ENCODE measurements around the gene CIAO2B.

The CIAO2B gene

DNA sequence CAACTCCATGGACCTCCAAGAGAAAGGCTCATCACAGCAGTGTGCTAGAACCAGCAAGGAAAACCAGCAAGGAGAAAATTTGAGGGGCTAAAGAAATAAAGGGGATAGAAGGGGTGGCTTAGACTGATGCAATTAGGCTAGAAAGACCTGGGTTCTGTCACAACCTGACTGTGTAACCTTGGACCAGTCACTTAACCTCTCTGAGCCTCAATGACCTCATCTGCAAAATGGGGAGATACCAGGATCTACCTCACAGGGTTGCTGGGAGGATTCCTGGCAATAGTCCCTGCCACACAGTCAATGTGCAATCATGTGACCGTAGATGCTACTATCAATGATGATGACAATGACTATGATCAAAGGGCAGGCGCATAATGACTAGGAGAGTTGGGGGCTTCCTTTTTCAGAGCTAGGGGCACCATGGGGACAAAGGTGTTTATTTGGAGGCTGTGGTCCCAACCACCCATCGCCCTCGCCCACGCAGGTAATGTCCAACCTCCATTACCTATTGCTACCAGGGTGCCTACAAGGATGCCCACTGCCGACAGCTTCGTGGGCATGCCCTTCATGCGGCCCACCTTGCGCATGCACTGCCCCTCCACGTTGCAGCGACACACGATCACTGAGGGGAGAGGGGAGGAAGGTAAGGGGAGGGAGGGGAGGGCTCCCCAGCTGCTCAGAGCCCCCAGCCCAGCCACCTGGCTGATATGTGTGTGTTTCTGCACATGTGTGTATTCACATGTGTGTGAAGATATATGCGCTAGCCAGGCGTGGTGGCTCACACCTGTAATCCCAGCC is 25.2 kb downstream of the CIAO2B start:
- DNase-seq (ENCODE audit: low read depth), result no peak
- TF ChIP-seq, protein P1, sequence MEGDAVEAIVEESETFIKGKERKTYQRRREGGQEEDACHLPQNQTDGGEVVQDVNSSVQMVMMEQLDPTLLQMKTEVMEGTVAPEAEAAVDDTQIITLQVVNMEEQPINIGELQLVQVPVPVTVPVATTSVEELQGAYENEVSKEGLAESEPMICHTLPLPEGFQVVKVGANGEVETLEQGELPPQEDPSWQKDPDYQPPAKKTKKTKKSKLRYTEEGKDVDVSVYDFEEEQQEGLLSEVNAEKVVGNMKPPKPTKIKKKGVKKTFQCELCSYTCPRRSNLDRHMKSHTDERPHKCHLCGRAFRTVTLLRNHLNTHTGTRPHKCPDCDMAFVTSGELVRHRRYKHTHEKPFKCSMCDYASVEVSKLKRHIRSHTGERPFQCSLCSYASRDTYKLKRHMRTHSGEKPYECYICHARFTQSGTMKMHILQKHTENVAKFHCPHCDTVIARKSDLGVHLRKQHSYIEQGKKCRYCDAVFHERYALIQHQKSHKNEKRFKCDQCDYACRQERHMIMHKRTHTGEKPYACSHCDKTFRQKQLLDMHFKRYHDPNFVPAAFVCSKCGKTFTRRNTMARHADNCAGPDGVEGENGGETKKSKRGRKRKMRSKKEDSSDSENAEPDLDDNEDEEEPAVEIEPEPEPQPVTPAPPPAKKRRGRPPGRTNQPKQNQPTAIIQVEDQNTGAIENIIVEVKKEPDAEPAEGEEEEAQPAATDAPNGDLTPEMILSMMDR (conservative IDR thresholded peaks at IDR 0.05; ENCODE audit: control insufficient read depth, insufficient read depth, low read depth, low read length), result no peak
- no peak overlapping the region for H3K4me3 ChIP-seq (ENCODE audit: control insufficient read depth, low read depth, low read length)

DNA sequence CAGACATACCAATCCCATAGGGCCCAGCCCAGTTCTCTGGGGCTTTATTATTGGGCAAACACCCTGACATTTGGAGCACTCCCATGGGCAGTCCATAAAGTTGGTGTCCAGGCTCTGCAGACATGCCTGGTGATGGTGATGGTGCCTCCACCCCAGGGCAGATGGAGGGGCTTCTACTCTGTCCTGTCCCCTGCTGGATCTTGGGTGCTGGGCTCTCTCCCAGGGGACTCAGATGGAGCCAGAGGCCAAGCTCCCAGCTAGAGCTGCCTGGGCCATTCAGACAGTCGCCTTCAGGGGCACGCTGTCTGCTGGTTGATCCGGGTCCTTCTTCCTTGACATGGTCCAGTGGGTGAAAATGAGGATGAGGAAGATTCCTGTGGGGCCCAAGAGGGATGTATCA is 26.1 kb downstream of the CIAO2B start:
- H3K4me3 ChIP-seq (ENCODE audit: control insufficient read depth, low read depth, low read length), result no peak overlapping the region
- TF ChIP-seq, protein P1 (conservative IDR thresholded peaks at IDR 0.05; ENCODE audit: control insufficient read depth, insufficient read depth, low read depth, low read length), result no peak
- DNase-seq (ENCODE audit: low read depth), result no peak

DNA sequence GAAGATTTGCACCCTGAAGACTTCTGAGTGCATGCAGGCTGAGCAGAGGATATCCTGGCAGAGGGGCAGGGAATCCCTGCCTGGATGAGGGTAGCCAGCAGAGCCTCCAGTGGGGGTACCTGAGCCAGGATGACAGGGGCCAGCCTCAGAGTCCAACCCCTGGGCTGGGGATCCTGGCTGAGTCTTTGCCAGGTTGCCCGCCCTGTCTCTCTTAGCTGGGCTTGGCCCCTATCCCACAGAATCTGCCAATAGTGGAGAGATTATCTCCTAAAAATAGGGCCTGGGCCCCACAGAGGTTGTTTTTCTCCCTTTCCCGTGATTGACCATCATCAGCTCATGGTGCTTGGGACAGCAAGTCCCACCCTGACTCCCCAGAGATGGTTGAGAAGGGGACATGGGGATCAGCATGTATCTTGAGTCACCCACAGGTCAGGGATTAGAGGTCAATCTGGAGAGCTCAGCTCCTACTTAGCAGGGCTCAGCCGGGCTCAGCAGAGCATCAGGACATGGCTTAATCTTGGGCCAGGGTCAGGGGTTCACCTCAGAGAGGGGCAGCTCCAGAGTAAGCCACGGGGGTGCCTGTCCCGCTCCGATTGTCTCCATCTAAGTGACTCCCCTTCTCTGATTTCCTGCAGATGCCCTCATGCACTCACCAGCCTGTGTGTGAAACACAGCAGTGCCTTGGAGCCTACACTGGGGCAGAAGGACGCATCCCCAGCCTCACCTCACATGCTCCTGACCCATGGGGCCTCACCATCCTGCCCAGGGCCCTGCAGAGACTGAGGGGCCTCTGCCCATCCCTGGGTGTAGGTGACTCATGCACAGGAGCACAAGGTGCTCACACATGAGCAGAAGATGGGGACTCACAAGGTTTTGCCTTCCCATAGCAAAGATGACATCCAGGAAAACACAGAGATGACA is 27.0 kb downstream of the CIAO2B start:
- no peak overlapping the region for H3K4me3 ChIP-seq (ENCODE audit: control insufficient read depth, low read depth, low read length)
- DNase-seq (ENCODE audit: low read depth), result no peak
- TF ChIP-seq, protein P1 (conservative IDR thresholded peaks at IDR 0.05; ENCODE audit: control insufficient read depth, insufficient read depth, low read depth, low read length), result no peak

DNA sequence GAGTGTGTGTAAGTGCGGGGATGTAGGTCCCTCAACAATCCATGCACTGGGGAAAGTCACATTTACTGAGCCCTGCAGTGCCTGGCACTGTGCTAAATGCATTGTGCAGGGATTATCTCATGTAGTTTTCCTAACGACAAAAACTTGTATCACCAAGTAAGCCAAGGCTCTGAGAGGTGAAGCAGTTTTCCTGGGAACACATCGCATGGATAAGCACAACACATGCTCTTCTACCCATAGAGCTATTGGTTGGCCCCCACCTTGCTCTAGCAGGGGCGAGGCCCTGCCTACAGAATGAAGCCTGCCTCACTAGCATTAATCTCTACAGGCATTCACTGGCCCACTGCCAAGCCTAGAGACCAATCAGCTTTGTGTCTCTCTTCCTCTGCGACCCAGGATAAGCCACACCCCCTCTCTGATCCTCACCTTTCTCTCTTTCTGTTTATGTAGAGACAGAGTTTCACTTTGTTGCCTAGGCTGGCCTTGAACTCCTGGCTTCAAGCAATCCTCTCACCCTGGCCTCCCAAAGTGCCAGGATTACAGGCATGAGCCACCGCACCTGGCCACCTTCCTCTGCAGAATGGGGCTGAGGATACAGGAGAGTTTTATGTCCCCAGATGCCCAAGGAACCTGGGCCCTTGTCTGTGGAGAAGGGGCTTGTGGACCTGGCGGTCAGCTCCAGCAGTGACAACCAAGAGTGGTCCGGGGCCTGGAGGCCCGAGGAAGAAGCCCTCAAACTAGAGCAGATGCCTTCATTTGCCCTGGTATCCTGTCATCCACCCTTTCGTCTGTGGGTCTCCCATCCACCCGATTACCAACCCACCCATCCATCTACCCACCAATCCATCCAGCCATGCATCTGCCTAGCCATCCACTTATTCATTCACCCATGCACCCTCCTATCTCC is 28.3 kb downstream of the CIAO2B start:
- no peak overlapping the region for H3K4me3 ChIP-seq (ENCODE audit: control insufficient read depth, low read depth, low read length)
- TF ChIP-seq, protein P1 (conservative IDR thresholded peaks at IDR 0.05; ENCODE audit: control insufficient read depth, insufficient read depth, low read depth, low read length), result no peak
- DNase-seq (ENCODE audit: low read depth), result no peak

DNA sequence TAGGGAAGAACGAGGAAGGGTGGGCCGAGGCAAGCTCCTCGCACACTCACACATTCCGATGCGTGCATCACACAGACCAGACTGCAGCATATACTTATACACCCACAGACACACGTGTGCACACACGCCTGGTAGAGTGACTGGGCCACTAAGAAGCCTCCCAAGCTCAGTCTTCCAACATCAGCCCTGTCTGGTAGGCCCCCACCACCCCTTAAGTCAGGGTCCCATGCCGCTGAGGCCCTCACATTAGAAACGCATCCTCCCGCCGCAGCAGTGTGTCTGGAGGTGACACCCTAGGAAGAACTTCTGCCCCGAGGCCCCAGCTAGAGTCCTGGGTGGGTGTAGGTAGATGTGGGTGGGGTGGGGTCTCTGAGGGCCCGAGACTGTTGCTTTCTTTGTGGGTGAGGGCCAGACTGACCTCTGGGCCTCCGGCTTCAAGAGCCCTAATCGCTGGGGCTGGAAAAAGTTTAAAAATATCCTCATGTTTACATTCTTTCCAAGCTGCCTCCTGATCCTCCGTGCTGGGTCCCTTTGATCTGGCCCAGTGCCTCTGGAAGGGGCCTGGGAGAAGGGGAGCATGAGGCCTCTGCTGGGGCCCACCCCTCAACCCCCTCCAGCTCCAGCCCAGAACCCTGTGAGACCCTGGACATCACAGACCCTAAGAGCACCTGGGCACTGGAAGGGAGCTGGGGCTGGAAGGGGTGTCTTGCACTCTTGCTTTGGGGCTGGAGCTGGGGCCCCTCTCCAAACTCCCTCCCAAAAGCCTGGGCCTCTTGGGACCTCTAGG is 29.2 kb downstream of the CIAO2B start:
- TF ChIP-seq, protein P1 (conservative IDR thresholded peaks at IDR 0.05; ENCODE audit: control insufficient read depth, insufficient read depth, low read depth, low read length), result no peak
- H3K4me3 ChIP-seq (ENCODE audit: control insufficient read depth, low read depth, low read length), result no peak overlapping the region
- DNase-seq (ENCODE audit: low read depth), result no peak

Data from fibroblast of mammary gland (primary cell).